WTC11 (cell line): ENCODE measurements around the gene SLC24A4.
"Not testable (repeated sequence)": the region's sequence is repeated elsewhere in the genome, so short reads cannot be mapped to it uniquely, and the experiment has no call there.

Experiments
- KAT7 ChIP-seq: sonication (generic); formaldehyde crosslinking; IDR thresholded peaks from 2 replicates; pipeline ENCODE4 v1.8.1; 2023; ENCODE audit warnings: missing genetic modification reagents, mild to moderate bottlenecking, borderline replicate concordance
- ZNF121 ChIP-seq: sonication (generic); formaldehyde crosslinking; IDR thresholded peaks from 2 replicates; pipeline ENCODE4 v1.8.0; 2023; ENCODE audit warnings: missing genetic modification reagents

- not testable (repeated sequence) for TF ChIP-seq ZNF121, KAT7 (CRISPR knock-in tag)
Observed at GRCh38 chr14:92536231-92536630, 213.3 kb downstream of the SLC24A4 start.
